H1 (cell line): ENCODE measurements around the gene FAM76B. TPM values are rescaled to one million over a fixed set of nuclear protein-coding genes. Genes with fewer than 3 reads are reported as not detected.

ENCODE experiments used
- TAF7 ChIP-seq: optimal IDR thresholded peaks from 2 replicates; pipeline ENCODE3; 2011; ENCODE audit warnings: low read depth, mild to moderate bottlenecking, inconsistent platforms, low read length, moderate library complexity, borderline replicate concordance
- polyA plus RNA-seq, 7 experiments: library from polyadenylated mRNA; depleted of rRNA in 3 of 7; stranded (reverse) in 5 of 7; unstranded in 2 of 7; fragments of >200 nt in 5 of 7; fragments of 200-250 nt in 2 of 7; gene quantifications; 1 replicate in 5 of 7; 2 replicates in 1 of 7; 4 replicates in 1 of 7; pipeline versions ENCODE4 v1.2.1 to v1.2.3, GENCODE V29; 2011 to 2013; ENCODE audit warnings: missing spikeins in 2 of 7, mixed read lengths in 2 of 7
- total RNA-seq: library from RNA; stranded (reverse); fragmentation: NEBNext Ultra II Directional; extraction: Animal tissue kit (Norgen Biotek cat#: 25700); gene quantifications from 2 replicates; pipeline ENCODE4 v1.2.1, GENCODE V29; 2021

The FAM76B gene
- total and polyA plus RNA-seq, 2 of the 8 experiments (the other 6 are each of a cell fraction or from before 2014, with no cell fraction given): 11.0 to 22.3 TPM

- TF ChIP-seq TAF7: no peak
These were observed 569 bp downstream of the FAM76B start (continued) for GRCh38 chr11:95788921-95789505.
